GM12872 (cell line): ENCODE data around the gene ANKRD33B.

Source experiments
- TF ChIP-seq, protein P1 (sequence below): IDR thresholded peaks from 3 replicates; pipeline ENCODE4 v1.5.1; 2011; ENCODE audit warnings: low read depth, mild to moderate bottlenecking, low read length, moderate library complexity; ENCODE audit not compliant: insufficient read depth

Gene ANKRD33B

DNA sequence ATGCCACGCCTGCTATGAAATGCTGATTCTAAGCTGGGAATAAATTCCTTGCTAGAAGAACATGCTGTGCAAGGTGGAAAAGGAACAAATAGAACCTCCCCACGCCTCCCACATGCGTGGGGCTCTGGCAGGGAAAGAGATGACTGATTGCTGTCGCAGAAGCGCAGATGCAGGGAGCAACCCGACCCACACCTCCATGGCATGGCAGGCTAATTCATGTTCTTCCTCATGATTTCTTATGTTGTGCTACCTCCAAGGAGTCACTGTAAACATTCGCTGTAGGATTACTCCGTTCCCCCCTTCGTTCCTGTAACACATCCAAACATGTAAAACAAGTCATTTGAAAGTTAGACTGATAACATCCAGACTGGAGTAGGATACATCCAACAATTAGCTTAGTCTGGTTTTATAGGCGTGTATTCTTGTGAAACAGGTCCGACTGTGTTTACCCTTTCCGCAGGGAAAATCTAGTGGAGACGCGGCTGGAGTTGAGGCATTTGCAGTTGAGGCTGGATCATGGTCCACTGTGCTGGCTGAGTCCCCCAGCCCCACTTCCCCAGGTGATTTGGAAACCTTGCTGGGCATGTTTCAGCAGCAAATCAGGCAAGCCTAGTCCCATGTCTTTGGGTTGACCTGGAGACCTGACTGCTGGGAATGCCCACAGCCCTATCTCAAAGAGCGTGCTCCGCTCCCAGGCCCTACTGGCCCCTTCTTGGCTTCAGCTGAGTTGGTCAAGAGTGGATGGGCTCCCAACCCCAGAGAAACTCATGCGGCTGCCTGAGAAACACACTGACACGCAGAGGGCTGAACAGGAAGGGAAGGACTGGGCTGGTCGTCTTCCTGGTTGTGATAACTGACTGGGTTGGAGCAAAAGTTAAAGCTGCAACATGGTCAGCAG, 24.8 kb upstream of the ANKRD33B start:
- TF ChIP-seq, protein P1, sequence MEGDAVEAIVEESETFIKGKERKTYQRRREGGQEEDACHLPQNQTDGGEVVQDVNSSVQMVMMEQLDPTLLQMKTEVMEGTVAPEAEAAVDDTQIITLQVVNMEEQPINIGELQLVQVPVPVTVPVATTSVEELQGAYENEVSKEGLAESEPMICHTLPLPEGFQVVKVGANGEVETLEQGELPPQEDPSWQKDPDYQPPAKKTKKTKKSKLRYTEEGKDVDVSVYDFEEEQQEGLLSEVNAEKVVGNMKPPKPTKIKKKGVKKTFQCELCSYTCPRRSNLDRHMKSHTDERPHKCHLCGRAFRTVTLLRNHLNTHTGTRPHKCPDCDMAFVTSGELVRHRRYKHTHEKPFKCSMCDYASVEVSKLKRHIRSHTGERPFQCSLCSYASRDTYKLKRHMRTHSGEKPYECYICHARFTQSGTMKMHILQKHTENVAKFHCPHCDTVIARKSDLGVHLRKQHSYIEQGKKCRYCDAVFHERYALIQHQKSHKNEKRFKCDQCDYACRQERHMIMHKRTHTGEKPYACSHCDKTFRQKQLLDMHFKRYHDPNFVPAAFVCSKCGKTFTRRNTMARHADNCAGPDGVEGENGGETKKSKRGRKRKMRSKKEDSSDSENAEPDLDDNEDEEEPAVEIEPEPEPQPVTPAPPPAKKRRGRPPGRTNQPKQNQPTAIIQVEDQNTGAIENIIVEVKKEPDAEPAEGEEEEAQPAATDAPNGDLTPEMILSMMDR = no peak

DNA sequence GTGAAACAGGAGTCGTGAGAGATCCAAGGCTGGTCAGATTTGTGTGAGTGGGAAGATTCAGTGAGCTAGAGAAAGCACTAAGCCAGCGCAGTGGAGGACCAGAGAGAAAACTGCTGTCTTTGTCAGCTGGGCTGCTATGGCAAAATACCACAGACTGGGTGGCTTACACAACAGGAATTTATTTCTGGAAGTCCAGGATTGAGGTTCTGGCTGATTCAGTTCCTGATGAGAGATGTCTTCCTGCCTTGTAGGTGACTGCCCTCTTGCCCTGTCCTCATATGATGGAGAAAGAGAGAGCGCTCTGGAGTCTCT, 24.2 kb upstream of the ANKRD33B start:
- TF ChIP-seq, protein P1 = no peak

DNA sequence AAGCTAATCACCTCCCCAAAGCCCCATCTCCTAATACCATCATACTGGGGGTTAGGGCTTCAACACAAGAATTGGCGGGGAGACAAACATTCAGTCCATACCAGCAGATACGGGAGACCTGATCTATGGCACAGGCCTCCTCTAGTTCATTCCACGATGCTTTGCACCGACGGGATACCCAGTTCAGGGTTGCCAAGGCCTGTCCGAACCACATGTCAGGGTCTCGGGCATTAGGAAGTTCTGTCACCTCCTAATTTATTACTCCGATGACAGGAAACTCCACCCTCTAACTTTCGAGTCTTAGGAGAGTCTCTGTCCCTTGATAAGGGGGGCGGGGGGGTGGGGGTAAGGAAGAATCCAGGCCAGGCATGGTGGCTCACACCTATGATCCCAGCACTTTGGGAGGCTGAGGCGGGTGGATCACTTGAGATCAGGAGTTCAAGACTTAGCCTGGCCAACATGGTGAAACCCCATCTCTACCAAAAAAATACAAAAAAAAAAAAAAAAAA, 23.8 kb upstream of the ANKRD33B start:
- TF ChIP-seq, protein P1 = no peak

DNA sequence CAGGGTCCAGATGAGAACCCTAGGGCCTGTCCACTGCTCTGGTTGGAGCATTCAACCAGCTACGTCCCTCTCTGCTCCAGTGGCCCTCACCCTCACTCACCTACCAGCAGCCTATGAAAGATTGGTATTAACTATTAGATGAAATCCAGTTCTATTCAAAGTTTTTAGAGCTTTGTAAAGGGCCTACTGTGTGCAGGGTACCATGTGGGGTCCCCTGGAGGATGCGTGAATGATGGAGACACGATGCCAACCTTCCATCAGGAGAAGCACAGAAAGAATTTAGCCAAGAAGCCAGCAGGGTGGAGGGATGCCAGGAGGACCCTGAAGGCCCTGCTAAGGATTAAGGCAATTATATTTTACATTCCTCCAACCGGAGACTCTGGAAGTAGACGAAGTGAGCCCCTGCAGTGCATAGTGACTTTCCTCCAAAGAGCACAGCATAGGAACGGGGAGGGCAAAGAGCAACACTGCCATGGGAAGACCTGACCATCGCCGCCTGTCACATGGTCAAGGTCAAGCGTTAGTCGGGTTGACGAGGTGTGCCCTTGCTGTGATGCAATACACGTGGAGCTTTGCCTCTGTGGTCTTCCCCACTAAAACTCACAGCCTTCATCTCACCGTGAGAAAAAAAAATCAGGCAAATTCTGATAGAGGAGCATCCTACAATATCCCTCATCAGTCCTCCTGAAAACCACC, 22.8 kb upstream of the ANKRD33B start:
- TF ChIP-seq, protein P1 = no peak

DNA sequence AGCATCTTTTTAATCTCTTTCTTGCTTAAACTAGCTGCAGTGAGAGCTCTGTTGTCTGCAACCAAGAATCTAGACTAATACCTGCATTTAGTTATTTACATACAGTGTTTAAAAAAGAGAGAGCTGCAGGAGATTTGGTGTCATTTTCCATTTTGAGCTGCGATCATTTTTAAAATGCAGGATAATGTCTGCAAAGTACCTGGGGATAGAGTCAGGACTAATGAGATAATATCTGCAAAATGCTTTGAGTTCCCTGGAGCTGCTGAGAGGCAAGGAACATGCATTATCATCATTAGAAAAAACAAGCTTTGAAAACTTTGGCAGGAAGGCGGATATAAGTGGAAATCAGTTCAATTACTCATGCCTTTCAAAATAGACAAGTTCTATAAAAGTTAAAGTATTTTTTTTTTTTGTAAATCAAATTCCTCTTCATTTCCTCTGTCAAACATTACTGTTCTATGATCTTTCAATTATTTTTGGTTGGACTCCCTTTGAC, 21.8 kb upstream of the ANKRD33B start:
- TF ChIP-seq, protein P1 = no peak

DNA sequence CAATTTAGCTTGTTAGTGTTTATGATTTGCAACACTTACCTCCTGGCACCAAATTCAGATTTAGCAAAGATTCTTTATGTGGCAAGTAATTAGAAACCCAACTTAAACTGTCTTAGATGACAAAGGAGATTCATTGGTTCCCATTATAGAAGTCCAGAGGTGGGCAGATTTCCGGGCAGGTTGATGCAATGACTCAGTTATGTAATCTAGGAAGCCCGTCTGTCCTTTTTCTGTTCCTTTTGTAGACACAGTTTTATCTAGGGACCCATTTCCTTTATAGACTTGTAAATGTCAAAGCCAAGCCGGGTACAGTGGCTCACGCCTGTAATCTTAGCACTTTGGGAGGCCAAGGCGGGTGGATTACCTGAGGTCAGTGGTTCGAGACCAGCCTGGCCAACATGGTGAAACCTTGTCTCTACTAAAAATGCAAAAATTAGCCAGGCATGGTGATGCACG, 20.3 kb upstream of the ANKRD33B start:
- TF ChIP-seq, protein P1 = no peak

DNA sequence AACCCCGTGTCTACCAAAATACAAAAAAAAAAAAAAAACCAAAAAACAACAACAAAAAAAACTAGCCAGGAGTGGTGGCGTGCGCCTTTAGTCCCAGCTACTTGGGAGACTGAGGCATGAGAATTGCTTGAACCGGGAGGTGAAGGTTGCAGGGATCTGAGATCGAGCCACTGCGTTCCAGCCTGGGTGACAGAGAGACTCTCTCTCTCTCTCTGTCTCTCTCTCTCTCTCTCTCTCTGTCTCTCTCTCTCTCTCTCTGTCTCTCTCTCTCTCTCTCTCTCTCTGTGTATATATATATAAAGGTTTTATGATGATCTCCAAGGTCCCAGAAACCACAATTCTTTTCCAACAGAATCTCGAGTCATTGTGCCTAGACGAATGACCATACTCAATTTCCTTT, 18.8 kb upstream of the ANKRD33B start:
- TF ChIP-seq, protein P1 = no peak
